Mesothelial cell of epicardium (in vitro differentiated cells): ENCODE data around the gene ARHGAP30. TPM values are rescaled to one million over a fixed set of nuclear protein-coding genes. Genes with fewer than 3 reads are reported as not detected.
"Not testable (repeated sequence)": the region's sequence is repeated elsewhere in the genome, so short reads cannot be mapped to it uniquely, and the experiment has no call there.

ENCODE experiments used
- DNase-seq, 2 experiments: peaks; one replicate each; pipeline ENCODE4 v3.0.0; 2021; ENCODE audit warnings: low spot score in 2 of 2; ENCODE audit not compliant: unreplicated experiment in 2 of 2
- H3K27ac Mint-ChIP-seq: 2 replicates; pipeline ENCODE4 v1.8.0; 2021; ENCODE audit warnings: mixed read lengths
- H3K27me3 Mint-ChIP-seq: 2 replicates; pipeline ENCODE4 v1.8.0; 2021; ENCODE audit warnings: low read depth, mixed read lengths
- H3K36me3 Mint-ChIP-seq: 2 replicates; pipeline ENCODE4 v1.8.0; 2021; ENCODE audit warnings: mixed read lengths
- H3K4me1 Mint-ChIP-seq: 2 replicates; pipeline ENCODE4 v1.8.0; 2021; ENCODE audit warnings: mixed read lengths
- H3K4me3 Mint-ChIP-seq: 2 replicates; pipeline ENCODE4 v1.8.0; 2021; ENCODE audit warnings: mild to moderate bottlenecking, moderate library complexity, mixed read lengths
- H3K9me3 Mint-ChIP-seq: 2 replicates; pipeline ENCODE4 v1.8.0; 2021; ENCODE audit warnings: mixed read lengths
- total RNA-seq: library from RNA; stranded (reverse); gene quantifications from 3 replicates; pipeline ENCODE4 v1.2.1, GENCODE V29; 2021
- TF ChIP-seq, protein P1 (sequence below): fragments of 200-600 bp; sonication (generic); IDR thresholded peaks from one replicate; pipeline ENCODE4 v1.5.0; 2021; ENCODE audit warnings: antibody characterized with exemption; ENCODE audit not compliant: unreplicated experiment

Gene ARHGAP30
- total RNA-seq, result 1.4 to 1.9 TPM (median 1.6 TPM) in 3 replicates

- H3K27me3 Mint-ChIP-seq, result no peaks in the 10 kb centered on the region
- TF ChIP-seq, protein P1, sequence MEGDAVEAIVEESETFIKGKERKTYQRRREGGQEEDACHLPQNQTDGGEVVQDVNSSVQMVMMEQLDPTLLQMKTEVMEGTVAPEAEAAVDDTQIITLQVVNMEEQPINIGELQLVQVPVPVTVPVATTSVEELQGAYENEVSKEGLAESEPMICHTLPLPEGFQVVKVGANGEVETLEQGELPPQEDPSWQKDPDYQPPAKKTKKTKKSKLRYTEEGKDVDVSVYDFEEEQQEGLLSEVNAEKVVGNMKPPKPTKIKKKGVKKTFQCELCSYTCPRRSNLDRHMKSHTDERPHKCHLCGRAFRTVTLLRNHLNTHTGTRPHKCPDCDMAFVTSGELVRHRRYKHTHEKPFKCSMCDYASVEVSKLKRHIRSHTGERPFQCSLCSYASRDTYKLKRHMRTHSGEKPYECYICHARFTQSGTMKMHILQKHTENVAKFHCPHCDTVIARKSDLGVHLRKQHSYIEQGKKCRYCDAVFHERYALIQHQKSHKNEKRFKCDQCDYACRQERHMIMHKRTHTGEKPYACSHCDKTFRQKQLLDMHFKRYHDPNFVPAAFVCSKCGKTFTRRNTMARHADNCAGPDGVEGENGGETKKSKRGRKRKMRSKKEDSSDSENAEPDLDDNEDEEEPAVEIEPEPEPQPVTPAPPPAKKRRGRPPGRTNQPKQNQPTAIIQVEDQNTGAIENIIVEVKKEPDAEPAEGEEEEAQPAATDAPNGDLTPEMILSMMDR, result no peak
- H3K4me1 Mint-ChIP-seq, result peaks cover 5% of the 10 kb centered on the region
- H3K36me3 Mint-ChIP-seq, result peaks cover 2% of the 10 kb centered on the region
- H3K27ac Mint-ChIP-seq, result no peak within 1 kb of the TSS
- H3K4me3 Mint-ChIP-seq, result no peak within 1 kb of the TSS
- no peaks in the 10 kb centered on the region for H3K9me3 Mint-ChIP-seq
- no peak for DNase-seq
Measured at GRCh38 chr1:161069731-161070270, at the start of gene ARHGAP30. Gene ARHGAP30 (minus strand): TSS chr1:161069891. CDS start chr1:161069624, 267 bp downstream.

DNA sequence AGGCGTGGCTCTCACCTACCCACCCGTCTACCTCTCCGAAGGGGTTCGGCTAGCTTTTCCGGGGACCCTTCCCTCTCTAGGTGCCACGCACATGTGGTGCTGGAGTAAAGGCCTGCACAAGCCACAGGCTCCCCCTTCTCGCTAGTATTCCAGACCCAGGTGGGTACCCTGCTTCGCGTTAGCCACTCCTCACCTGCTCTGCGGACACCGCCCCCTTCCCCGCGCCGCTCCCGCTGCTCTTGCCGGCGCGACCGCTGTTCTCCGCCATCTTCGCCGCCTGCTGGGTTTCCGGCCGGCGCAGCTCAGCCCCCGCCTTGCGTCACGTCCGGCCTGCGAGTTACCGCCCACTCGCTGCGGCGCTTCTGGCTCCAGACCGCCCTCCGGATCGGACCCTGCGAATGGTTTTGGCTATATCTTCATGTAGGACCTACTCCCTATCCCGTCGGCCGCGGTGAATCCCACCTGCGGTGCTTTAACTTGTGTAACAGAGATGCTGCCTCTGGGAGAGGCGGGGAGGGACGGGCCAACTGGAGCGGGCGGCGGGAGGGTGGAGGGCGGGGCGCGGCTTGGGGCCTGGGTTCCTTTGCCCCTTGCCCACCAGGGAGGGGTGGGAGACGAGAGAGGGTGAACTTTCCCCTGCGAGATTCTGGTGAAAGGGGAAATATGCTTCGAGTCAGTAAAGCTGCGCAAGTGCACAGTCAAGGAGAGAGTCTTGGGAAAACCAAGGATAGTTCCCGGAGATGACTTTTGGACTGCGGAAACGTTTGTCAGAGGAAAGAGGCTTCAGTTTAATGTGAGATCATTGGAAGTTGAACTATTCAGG is 48.3 kb upstream of the ARHGAP30 start, which contains the start of the genes NIT1 and PFDN2:
NIT1 (plus strand) TSS at position 347 of the 823 bp plus-strand sequence; CDS start at position 419, 72 bp downstream.
PFDN2 (minus strand) TSS at position 279 of the 823 bp plus-strand sequence; CDS start at position 268, 11 bp downstream.
- Mint-ChIP-seq H3K27ac (peak within 1 kb of the TSS; percentile 97), H3K36me3 (peaks cover 10% of the 10 kb centered on the region)

DNA sequence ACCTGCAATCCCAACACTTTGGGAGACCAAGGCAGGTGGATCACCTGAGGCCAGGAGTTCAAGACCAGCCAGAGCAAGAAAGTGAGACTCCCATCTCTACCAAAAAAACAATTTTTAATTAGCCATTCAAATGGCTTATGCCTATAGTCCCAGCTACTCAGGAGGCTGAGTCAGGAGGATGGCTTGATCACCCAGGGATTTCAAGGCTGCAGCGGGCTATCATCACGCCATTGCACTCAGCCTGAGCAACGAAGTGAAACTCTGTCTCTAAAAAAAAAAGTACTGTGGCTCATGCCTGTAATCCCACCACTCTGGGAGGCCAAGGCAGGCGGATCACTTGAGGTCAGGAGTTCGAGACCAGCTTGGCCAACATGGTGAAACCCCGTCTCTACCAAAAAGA is 46.3 kb upstream of the ARHGAP30 start:
- not testable (repeated sequence) for H3K36me3 Mint-ChIP-seq, H3K27ac Mint-ChIP-seq, H3K27me3 Mint-ChIP-seq, DNase-seq, H3K9me3 Mint-ChIP-seq
- Mint-ChIP-seq H3K4me1 (peaks cover 21% of the 10 kb centered on the region), H3K4me3 (peak overlapping the region; percentile 42)

More for the DNA sequence above, 48.3 kb upstream of the ARHGAP30 start, which contains the start of the genes NIT1 and PFDN2:
- H3K27me3 Mint-ChIP-seq, result no peaks in the 10 kb centered on the region
- TF ChIP-seq, protein P1, result no peak
- peak; percentile 76 to 91 for DNase-seq
- peak within 1 kb of the TSS; percentile 95 for H3K4me3 Mint-ChIP-seq
- no peaks in the 10 kb centered on the region for H3K9me3 Mint-ChIP-seq
- peaks cover 21% of the 10 kb centered on the region for H3K4me1 Mint-ChIP-seq

GRCh38 chr1:161115132-161115711 is 45.5 kb upstream of the ARHGAP30 start:
- H3K4me3 Mint-ChIP-seq, result no peak overlapping the region
- peaks cover 1% of the 10 kb centered on the region for H3K36me3 Mint-ChIP-seq
- peaks cover 21% of the 10 kb centered on the region for H3K4me1 Mint-ChIP-seq
- no peaks in the 10 kb centered on the region for H3K27me3 Mint-ChIP-seq
- no peaks in the 10 kb centered on the region for H3K9me3 Mint-ChIP-seq
- DNase-seq, result no peak
- no peak overlapping the region for H3K27ac Mint-ChIP-seq
- TF ChIP-seq, protein P1, result no peak

- no peak overlapping the region for H3K4me3 Mint-ChIP-seq
- peaks cover 17% of the 10 kb centered on the region for H3K4me1 Mint-ChIP-seq
- no peak overlapping the region for H3K27ac Mint-ChIP-seq
- H3K27me3 Mint-ChIP-seq, result no peaks in the 10 kb centered on the region
- H3K9me3 Mint-ChIP-seq, result no peaks in the 10 kb centered on the region
- no peaks in the 10 kb centered on the region for H3K36me3 Mint-ChIP-seq
- TF ChIP-seq, protein P1, result no peak
- DNase-seq, result no peak
Measured at GRCh38 chr1:161114556-161114955, 44.9 kb upstream of the ARHGAP30 start.
